ENCODE results near the gene SLC2A14. TPM values are rescaled to one million over a fixed set of nuclear protein-coding genes. Genes with fewer than 3 reads are reported as not detected.

The SLC2A14 gene
- polyA plus RNA-seq, 1 donor (not counting 4 experiments of a cell fraction or from before 2014, with no cell fraction given): 0.51 TPM

DNA sequence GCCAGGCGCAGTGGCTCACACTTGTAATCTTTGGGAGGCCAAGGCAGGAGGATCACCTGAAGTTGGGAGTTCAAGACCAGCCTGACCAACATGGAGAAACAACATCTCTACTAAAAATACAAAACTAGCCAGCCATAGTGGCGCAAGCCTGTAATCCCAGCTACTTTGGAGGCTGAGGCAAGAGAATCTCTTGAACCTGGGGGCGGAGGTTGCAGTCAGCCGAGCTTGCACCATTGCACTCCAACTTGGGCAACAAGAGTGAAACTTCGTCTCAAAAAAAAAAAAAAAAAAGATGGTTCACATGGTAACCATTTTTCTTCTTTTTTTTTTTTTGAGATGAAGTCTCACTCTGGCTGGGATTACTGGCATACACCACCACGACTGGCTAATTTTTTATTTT is 35.3 kb downstream of the SLC2A14 start:
- H2AFZ ChIP-seq (ENCODE audit: control insufficient read depth, low read length): no peak overlapping the region

DNA sequence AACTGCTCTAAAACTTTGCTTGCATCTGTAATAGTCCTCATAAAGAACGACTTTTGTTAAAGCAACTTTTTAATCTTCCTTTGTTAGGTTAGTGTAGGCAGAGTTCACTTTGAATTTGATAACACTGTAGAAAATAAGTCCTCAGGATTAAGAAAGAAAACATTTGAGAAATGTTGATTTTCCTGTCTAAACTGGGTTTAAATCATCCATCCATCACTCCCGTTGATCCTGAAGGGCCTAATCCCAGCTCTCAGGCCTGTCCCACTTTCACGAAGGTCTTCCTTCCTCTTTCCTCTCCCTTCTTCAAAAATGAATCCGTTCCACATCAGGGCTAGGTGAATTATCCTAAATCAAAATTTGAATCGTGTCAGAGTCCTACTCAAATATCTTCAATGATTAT is 36.9 kb downstream of the SLC2A14 start:
- Histone ChIP-seq H3K36me3 (ENCODE audit: control insufficient read depth in 2 of 2, extremely low read depth in 1 of 2, insufficient read depth in 2 of 2, low read length in 2 of 2) (no peaks in the 10 kb centered on the region), H3K9ac (ENCODE audit: control insufficient read depth, extremely low read depth, insufficient read depth, low read length) (no peak overlapping the region), H3K9me3 (ENCODE audit: control insufficient read depth, low read depth, low read length) (no peaks in the 10 kb centered on the region), H3K79me2 (ENCODE audit: control insufficient read depth, insufficient read depth, low read length) (no peaks in the 10 kb centered on the region), H4K20me1 (ENCODE audit: control insufficient read depth, extremely low read depth, insufficient read depth, low read length) (no peaks in the 10 kb centered on the region), H2AFZ (ENCODE audit: control insufficient read depth, low read length) (no peak overlapping the region), H3K9me1 (ENCODE audit: control insufficient read depth, extremely low read depth, insufficient read depth, low read length) (no peaks in the 10 kb centered on the region), H3K27ac (ENCODE audit: control insufficient read depth, insufficient read depth, low read length) (no peak overlapping the region), H3K4me2 (ENCODE audit: control insufficient read depth, extremely low read depth, insufficient read depth, low read depth, low read length) (no peak overlapping the region), H3K4me3 (ENCODE audit: control insufficient read depth in 2 of 3, extremely low read depth in 1 of 3, insufficient read depth in 2 of 3, low read depth in 1 of 3, low read length in 3 of 3) (no peak overlapping the region), H3K27me3 (ENCODE audit: control insufficient read depth, extremely low read depth, insufficient read depth, low read length) (no peaks in the 10 kb centered on the region), H3K4me1 (ENCODE audit: control insufficient read depth, extremely low read depth, insufficient read depth, low read length) (no peaks in the 10 kb centered on the region)
- dilution Hi-C loops (cut with MboI; ENCODE audit: extremely low pct_ligation_motif_present, low sequenced_read_pairs): no loop called here
- FAIRE-seq (no peak), DNase-seq (ENCODE audit: low read depth, low spot score) (no peak)
- TF ChIP-seq, protein P1, sequence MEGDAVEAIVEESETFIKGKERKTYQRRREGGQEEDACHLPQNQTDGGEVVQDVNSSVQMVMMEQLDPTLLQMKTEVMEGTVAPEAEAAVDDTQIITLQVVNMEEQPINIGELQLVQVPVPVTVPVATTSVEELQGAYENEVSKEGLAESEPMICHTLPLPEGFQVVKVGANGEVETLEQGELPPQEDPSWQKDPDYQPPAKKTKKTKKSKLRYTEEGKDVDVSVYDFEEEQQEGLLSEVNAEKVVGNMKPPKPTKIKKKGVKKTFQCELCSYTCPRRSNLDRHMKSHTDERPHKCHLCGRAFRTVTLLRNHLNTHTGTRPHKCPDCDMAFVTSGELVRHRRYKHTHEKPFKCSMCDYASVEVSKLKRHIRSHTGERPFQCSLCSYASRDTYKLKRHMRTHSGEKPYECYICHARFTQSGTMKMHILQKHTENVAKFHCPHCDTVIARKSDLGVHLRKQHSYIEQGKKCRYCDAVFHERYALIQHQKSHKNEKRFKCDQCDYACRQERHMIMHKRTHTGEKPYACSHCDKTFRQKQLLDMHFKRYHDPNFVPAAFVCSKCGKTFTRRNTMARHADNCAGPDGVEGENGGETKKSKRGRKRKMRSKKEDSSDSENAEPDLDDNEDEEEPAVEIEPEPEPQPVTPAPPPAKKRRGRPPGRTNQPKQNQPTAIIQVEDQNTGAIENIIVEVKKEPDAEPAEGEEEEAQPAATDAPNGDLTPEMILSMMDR (optimal IDR thresholded peaks at IDR 0.05 in 1 of 3, IDR thresholded peaks at IDR 0.05 in 1 of 3, conservative IDR thresholded peaks at IDR 0.05 in 1 of 3; ENCODE audit: extremely low read depth in 1 of 3, insufficient read depth in 2 of 3, low read length in 3 of 3): no peak
- no peak for TF ChIP-seq EZH2 (IDR thresholded peaks at IDR 0.05; ENCODE audit: low read length)

More for the DNA sequence above, 35.3 kb downstream of the SLC2A14 start:
- H3K4me1 ChIP-seq (ENCODE audit: control insufficient read depth, extremely low read depth, insufficient read depth, low read length): no peaks in the 10 kb centered on the region
- H3K9me3 ChIP-seq (ENCODE audit: control insufficient read depth, low read depth, low read length): no peaks in the 10 kb centered on the region
- no peaks in the 10 kb centered on the region for H3K9me1 ChIP-seq (ENCODE audit: control insufficient read depth, extremely low read depth, insufficient read depth, low read length)
- dilution Hi-C loops (cut with MboI; ENCODE audit: extremely low pct_ligation_motif_present, low sequenced_read_pairs): no loop called here
- H3K9ac ChIP-seq (ENCODE audit: control insufficient read depth, extremely low read depth, insufficient read depth, low read length): no peak overlapping the region
- H3K4me2 ChIP-seq (ENCODE audit: control insufficient read depth, extremely low read depth, insufficient read depth, low read depth, low read length): no peak overlapping the region
- H3K4me3 ChIP-seq (ENCODE audit: control insufficient read depth in 2 of 3, extremely low read depth in 1 of 3, insufficient read depth in 2 of 3, low read depth in 1 of 3, low read length in 3 of 3): no peak overlapping the region
- no peaks in the 10 kb centered on the region for H4K20me1 ChIP-seq (ENCODE audit: control insufficient read depth, extremely low read depth, insufficient read depth, low read length)
- TF ChIP-seq, protein P1 (optimal IDR thresholded peaks at IDR 0.05 in 1 of 3, IDR thresholded peaks at IDR 0.05 in 1 of 3, conservative IDR thresholded peaks at IDR 0.05 in 1 of 3; ENCODE audit: extremely low read depth in 1 of 3, insufficient read depth in 2 of 3, low read length in 3 of 3): no peak
- no peak for TF ChIP-seq EZH2 (IDR thresholded peaks at IDR 0.05; ENCODE audit: low read length)
- FAIRE-seq: no peak
- no peak for DNase-seq (ENCODE audit: low read depth, low spot score)
- H3K27me3 ChIP-seq (ENCODE audit: control insufficient read depth, extremely low read depth, insufficient read depth, low read length): no peaks in the 10 kb centered on the region
- H3K79me2 ChIP-seq (ENCODE audit: control insufficient read depth, insufficient read depth, low read length): no peaks in the 10 kb centered on the region
- H3K27ac ChIP-seq (ENCODE audit: control insufficient read depth, insufficient read depth, low read length): no peak overlapping the region
- H3K36me3 ChIP-seq (ENCODE audit: control insufficient read depth in 2 of 2, extremely low read depth in 1 of 2, insufficient read depth in 2 of 2, low read length in 2 of 2): no peaks in the 10 kb centered on the region
